HUES48 (cell line): ENCODE measurements around the gene COL25A1.
A peak's percentile ranks its signal among the peaks of the same experiment; 100 is the strongest.

Source experiments
- H3K27ac ChIP-seq: one replicate; pipeline ENCODE4 v1.7.0; 2013; ENCODE audit warnings: low read depth, low read length, inconsistent platforms
- H3K27me3 ChIP-seq: 2 replicates; pipeline ENCODE4 v1.6.1; 2013; ENCODE audit warnings: mild to moderate bottlenecking, low read length; ENCODE audit not compliant: control insufficient read depth, insufficient read depth
- H3K36me3 ChIP-seq: 2 replicates; pipeline ENCODE4 v1.6.1; 2013; ENCODE audit warnings: low read length; ENCODE audit not compliant: control insufficient read depth, insufficient read depth
- H3K4me1 ChIP-seq: 2 replicates; pipeline ENCODE4 v1.6.1; 2013; ENCODE audit warnings: mild to moderate bottlenecking, low read length; ENCODE audit not compliant: control insufficient read depth, insufficient read depth
- H3K4me3 ChIP-seq: 2 replicates; pipeline ENCODE4 v1.5.1; 2013; ENCODE audit warnings: mild to moderate bottlenecking, low read depth, low read length
- H3K9ac ChIP-seq: 2 replicates; pipeline ENCODE4 v1.6.1; 2013; ENCODE audit warnings: mild to moderate bottlenecking, low read depth, low read length, moderate library complexity
- H3K9me3 ChIP-seq: 2 replicates; pipeline ENCODE4 v1.6.1; 2013; ENCODE audit warnings: low read length; ENCODE audit not compliant: control insufficient read depth, insufficient read depth

The COL25A1 gene

GRCh38 chr4:108763986-108764385, 538.5 kb downstream of the COL25A1 start:
- H3K27me3 ChIP-seq = peaks cover 26% of the 10 kb centered on the region
- H3K9me3 ChIP-seq = no peaks in the 10 kb centered on the region

GRCh38 chr4:108763226-108763593, 539.2 kb downstream of the COL25A1 start:
- Histone ChIP-seq H3K9me3 (no peaks in the 10 kb centered on the region), H3K36me3 (no peaks in the 10 kb centered on the region), H3K27me3 (peaks cover 26% of the 10 kb centered on the region), H3K27ac (no peak overlapping the region), H3K4me3 (peak overlapping the region; percentile 73), H3K9ac (peak overlapping the region; percentile 19; the same call in 1 of the 2 replicates), H3K4me1 (peaks cover 14% of the 10 kb centered on the region)

More at GRCh38 chr4:108763986-108764385, 538.5 kb downstream of the COL25A1 start:
- Histone ChIP-seq H3K4me3 (no peak overlapping the region), H3K4me1 (peaks cover 14% of the 10 kb centered on the region), H3K9ac (no peak overlapping the region), H3K27ac (no peak overlapping the region), H3K36me3 (no peaks in the 10 kb centered on the region)

GRCh38 chr4:108762559-108763225, 539.8 kb downstream of the COL25A1 start, which contains the start of gene ETNPPL:
ETNPPL (minus strand) TSS chr4:108763053; CDS start chr4:108762898, 155 bp downstream.
- H3K9ac ChIP-seq = peak within 1 kb of the TSS; percentile 28; the same call in 1 of the 2 replicates
- H3K27me3 ChIP-seq = peaks cover 26% of the 10 kb centered on the region
- H3K27ac ChIP-seq = no peak within 1 kb of the TSS
- H3K9me3 ChIP-seq = no peaks in the 10 kb centered on the region
- no peaks in the 10 kb centered on the region for H3K36me3 ChIP-seq
- H3K4me3 ChIP-seq = peak within 1 kb of the TSS; percentile 73
- peaks cover 14% of the 10 kb centered on the region for H3K4me1 ChIP-seq
